B cell (primary cell): Measurements from ENCODE around the gene SMTNL1. TPM values are rescaled to one million over a fixed set of nuclear protein-coding genes. Genes with fewer than 3 reads are reported as not detected.

Experiments
- ATAC-seq: fragments of 200-7000 bp; cut with Tn5 transposase; one replicate; pipeline ENCODE4 v1.10.0; 2021; ENCODE audit warnings: low read depth, mild to moderate bottlenecking, moderate number of reproducible peaks, moderate library complexity
- CTCF ChIA-PET: fragments of 350-600 bp; sonication (Branson Sonifier 250); formaldehyde crosslinking; loops from one replicate; lab custom pipeline; 2021; ENCODE audit warnings: antibody characterized with exemption, inconsistent platforms; lab: Charles Lee
- POLR2A ChIA-PET: fragments of 350-600 bp; sonication (Branson Sonifier 250); formaldehyde crosslinking; loops from one replicate; lab custom pipeline; 2021; ENCODE audit warnings: antibody characterized with exemption; lab: Charles Lee
- DNase-seq: peaks from one replicate; pipeline ENCODE4 v3.0.0; 2013
- H2AFZ ChIP-seq: 2 replicates; pipeline ENCODE4 v1.6.1; 2012; ENCODE audit warnings: mild to moderate bottlenecking, low read depth, low read length; ENCODE audit not compliant: insufficient read depth, poor library complexity, severe bottlenecking
- H3K27ac ChIP-seq, 2 donors: 1 replicate in 1 of 2; 2 replicates in 1 of 2; pipeline ENCODE4 v1.5.1; 2012 to 2013; ENCODE audit warnings: low read length in 2 of 2, mild to moderate bottlenecking in 2 of 2, moderate library complexity in 1 of 2
- H3K27me3 ChIP-seq, 4 experiments: fragments of 200-600 bp in 1 of 4; sonication (generic) in 1 of 4; replicated peaks in 1 of 4; 1 replicate in 2 of 4; 2 replicates in 2 of 4; pipeline versions ENCODE4 v1.6.1 to v1.7.0; 2013 to 2016; ENCODE audit warnings: low read length in 3 of 4, mild to moderate bottlenecking in 2 of 4, mixed read lengths in 1 of 4, moderate library complexity in 1 of 4; ENCODE audit not compliant: insufficient read depth in 4 of 4, control insufficient read depth in 3 of 4; ENCODE audit errors: control extremely low read depth in 1 of 4
- H3K36me3 ChIP-seq, 2 experiments: replicated peaks in 1 of 2; 1 replicate in 1 of 2; 2 replicates in 1 of 2; pipeline versions ENCODE4 v1.6.1 to v1.7.1; 2013; ENCODE audit warnings: low read length in 1 of 2; ENCODE audit not compliant: insufficient read depth in 2 of 2, control insufficient read depth in 1 of 2; ENCODE audit errors: control extremely low read depth in 1 of 2, extremely low read depth in 1 of 2
- H3K4me1 ChIP-seq, 2 donors: fragments of 200-600 bp in 1 of 2; sonication (generic) in 1 of 2; 1 replicate in 1 of 2; 2 replicates in 1 of 2; pipeline versions ENCODE4 v1.5.1 to v1.6.1; 2013 to 2017; ENCODE audit warnings: low read length in 2 of 2; ENCODE audit not compliant: control insufficient read depth in 2 of 2, insufficient read depth in 2 of 2
- H3K4me2 ChIP-seq: replicated peaks from 2 replicates; pipeline ENCODE3; 2012; ENCODE audit warnings: mild to moderate bottlenecking, low read depth, low read length; ENCODE audit not compliant: poor library complexity, severe bottlenecking
- H3K4me3 ChIP-seq, 5 experiments: fragments of 200-600 bp in 1 of 5; sonication (generic) in 1 of 5; 1 replicate in 3 of 5; 2 replicates in 2 of 5; pipeline versions ENCODE4 v1.5.1 to v1.7.0; 2011 to 2016; ENCODE audit warnings: low read length in 4 of 5, mild to moderate bottlenecking in 4 of 5, low read depth in 2 of 5, control low read depth in 1 of 5, moderate library complexity in 1 of 5; ENCODE audit not compliant: insufficient read depth in 1 of 5; ENCODE audit errors: control extremely low read depth in 1 of 5, extremely low read depth in 1 of 5
- H3K79me2 ChIP-seq: fragments of 200-600 bp; sonication (generic); one replicate; pipeline ENCODE4 v1.6.0; 2016; ENCODE audit warnings: low read length; ENCODE audit not compliant: control insufficient read depth, insufficient read depth
- H3K9ac ChIP-seq: fragments of 200-600 bp; sonication (generic); 2 replicates; pipeline ENCODE4 v1.6.1; 2017; ENCODE audit warnings: mild to moderate bottlenecking, low read length, moderate library complexity
- H3K9me3 ChIP-seq, 3 donors: one replicate each; pipeline versions ENCODE4 v1.6.1 to v1.7.1; 2013; ENCODE audit warnings: low read length in 2 of 3; ENCODE audit not compliant: control insufficient read depth in 2 of 3, insufficient read depth in 1 of 3; ENCODE audit errors: control extremely low read depth in 1 of 3
- H4K20me1 ChIP-seq: 2 replicates; pipeline ENCODE4 v1.6.0; 2012; ENCODE audit warnings: mild to moderate bottlenecking, low read length; ENCODE audit not compliant: insufficient read depth, control insufficient read depth, poor library complexity, severe bottlenecking
- H3K27ac Mint-ChIP-seq: one replicate; pipeline ENCODE4 v1.8.0; 2021; ENCODE audit warnings: mixed read lengths
- H3K27me3 Mint-ChIP-seq: one replicate; pipeline ENCODE4 v1.8.0; 2021; ENCODE audit warnings: mixed read lengths
- H3K4me1 Mint-ChIP-seq: one replicate; pipeline ENCODE4 v1.8.0; 2021; ENCODE audit warnings: mixed read lengths
- H3K4me3 Mint-ChIP-seq: one replicate; pipeline ENCODE4 v1.8.0; 2021; ENCODE audit warnings: mixed read lengths
- H3K9me3 Mint-ChIP-seq: one replicate; pipeline ENCODE4 v1.8.0; 2022; ENCODE audit warnings: mixed read lengths; ENCODE audit not compliant: insufficient read depth
- CTCF ChIP-seq: fragments of 200-600 bp; IDR thresholded peaks from one replicate; pipeline ENCODE4 v1.8.0; 2022; ENCODE audit warnings: antibody characterized with exemption, mild to moderate bottlenecking
- EZH2 ChIP-seq: IDR thresholded peaks from 2 replicates; pipeline ENCODE4 v1.6.1; 2012; ENCODE audit warnings: borderline replicate concordance, low read depth, mild to moderate bottlenecking, moderate library complexity, low read length; ENCODE audit not compliant: insufficient read depth, poor library complexity, severe bottlenecking
- WGBS: methylation state at CpG from one replicate; pipeline ENCODE4 v1.1.5; 2013; ENCODE audit warnings: missing lambda C conversion rate; ENCODE audit not compliant: insufficient coverage; 5-methylcytosine and 5-hydroxymethylcytosine counted together
- intact Hi-C: fragments of 100-400 bp; cut with micrococcal nuclease; formaldehyde crosslinking; loops from one replicate; pipeline ENCODE4 v1.10.0; 2022
- polyA plus RNA-seq: library from polyadenylated mRNA; depleted of rRNA; stranded (reverse); fragments of >200 nt; gene quantifications from 2 replicates; pipeline ENCODE4 v1.2.3, GENCODE V29; 2012
- total RNA-seq, 2 donors: library from RNA; stranded (reverse); fragments of 120-200 nt in 1 of 2; gene quantifications; 1 replicate in 1 of 2; 2 replicates in 1 of 2; pipeline versions ENCODE4 v1.2.3 to v1.2.4, GENCODE V29; 2013 to 2022

SMTNL1 gene
- total and polyA plus RNA-seq, 2 donors (not counting 1 experiment from before 2014, with no cell fraction given), result not detected

- no peak for DNase-seq
- intact Hi-C loops, result no loop called here
- Histone ChIP-seq H3K4me1 (peaks cover 6 to 22% of the 10 kb centered on the region in 2 donors), H2AFZ (no peak overlapping the region), H4K20me1 (no peaks in the 10 kb centered on the region), H3K36me3 (no peaks in the 10 kb centered on the region), H3K4me2 (no peak overlapping the region), H3K27ac (no peak overlapping the region), H3K79me2 (no peaks in the 10 kb centered on the region), H3K4me3 (no peak overlapping the region), H3K9me3 (no peaks in the 10 kb centered on the region), H3K27me3 (no peaks in the 10 kb centered on the region), H3K9ac (no peak overlapping the region)
- ChIA-PET POLR2A (interaction anchor here (0.6 to 2.1 kb wide), 2 partner anchors 19 to 55 kb away, joined by 4 to 7 read pairs; no protein-coding TSS in a partner anchor), CTCF (interaction anchor here (2.4 to 6.6 kb wide), 3 partner anchors 15 to 55 kb away, joined by 17 to 98 read pairs (median 47); partner anchors contain the start of gene TIMM10)
- no peaks in the 10 kb centered on the region for H3K27me3 Mint-ChIP-seq
- peaks cover 30% of the 10 kb centered on the region for H3K4me1 Mint-ChIP-seq
- TF ChIP-seq CTCF (no peak), EZH2 (no peak)
- H3K4me3 Mint-ChIP-seq, result peak overlapping the region; percentile 77
- ATAC-seq, result no peak
- WGBS, result 100% methylated on average over 3 of the region's 12 CpGs
- no peaks in the 10 kb centered on the region for H3K9me3 Mint-ChIP-seq
- H3K27ac Mint-ChIP-seq, result no peak overlapping the region
Measured at GRCh38 chr11:57512646-57513451, 24.5 kb upstream of the SMTNL1 start.

- Histone ChIP-seq H3K9ac (no peak overlapping the region), H3K4me1 (peaks cover 6 to 22% of the 10 kb centered on the region in 2 donors), H3K27ac (no peak overlapping the region), H3K27me3 (no peaks in the 10 kb centered on the region), H3K79me2 (no peaks in the 10 kb centered on the region), H3K4me3 (no peak overlapping the region), H3K36me3 (no peaks in the 10 kb centered on the region), H2AFZ (no peak overlapping the region), H3K4me2 (no peak overlapping the region), H4K20me1 (no peaks in the 10 kb centered on the region), H3K9me3 (no peaks in the 10 kb centered on the region)
- Mint-ChIP-seq H3K4me1 (peaks cover 30% of the 10 kb centered on the region), H3K4me3 (peak overlapping the region; percentile 77), H3K27ac (peak overlapping the region; percentile 26), H3K27me3 (no peaks in the 10 kb centered on the region), H3K9me3 (no peaks in the 10 kb centered on the region)
- intact Hi-C loops, result no loop called here
- TF ChIP-seq EZH2, result no peak
- no peak for TF ChIP-seq CTCF
- POLR2A ChIA-PET, result interaction anchor here (0.6 to 2.1 kb wide), 2 partner anchors 20 to 55 kb away, joined by 4 to 7 read pairs; no protein-coding TSS in a partner anchor
- ATAC-seq, result no peak
- CTCF ChIA-PET, result interaction anchor here (2.4 to 6.6 kb wide), 3 partner anchors 14 to 56 kb away, joined by 17 to 98 read pairs (median 47); partner anchors contain the start of gene TIMM10
- DNase-seq, result no peak
- WGBS, result 0% methylated on average over 1 of the region's 1 CpG
Measured at GRCh38 chr11:57513452-57513795, 24.0 kb upstream of the SMTNL1 start.
